Medulla oblongata (tissue), 1 donor: ENCODE results near the gene SH3BP2.

Experiments used
- DNase-seq: peaks from one replicate; pipeline ENCODE4 v3.0.0-alpha.2; 2015; ENCODE audit errors: extremely low spot score

SH3BP2 gene

GRCh38 chr4:2790583-2791517, 2.0 kb upstream of the SH3BP2 start:
- DNase-seq = no peak

- DNase-seq = no peak
These were observed 1.1 kb upstream of the SH3BP2 start for GRCh38 chr4:2791518-2792395.

GRCh38 chr4:2792396-2792710, 532 bp upstream of the SH3BP2 start:
- DNase-seq = no peak

- DNase-seq = no peak
These were observed 951 bp downstream of the SH3BP2 start for GRCh38 chr4:2793586-2794485.

GRCh38 chr4:2794486-2795299, 1.8 kb downstream of the SH3BP2 start:
- DNase-seq = peak; percentile 70

GRCh38 chr4:2795300-2795892, 2.5 kb downstream of the SH3BP2 start:
- DNase-seq = no peak

- no peak for DNase-seq
These were observed 3.3 kb downstream of the SH3BP2 start for GRCh38 chr4:2795893-2796848.

- DNase-seq = no peak
These were observed 4.1 kb downstream of the SH3BP2 start for GRCh38 chr4:2796849-2797544.

GRCh38 chr4:2797545-2798305, 4.8 kb downstream of the SH3BP2 start:
- DNase-seq = no peak

- peak; percentile 78 for DNase-seq
These were observed 5.7 kb downstream of the SH3BP2 start for GRCh38 chr4:2798399-2799223.

GRCh38 chr4:2799224-2799911, 6.5 kb downstream of the SH3BP2 start:
- DNase-seq = no peak

- DNase-seq = peak; percentile 53
These were observed 7.2 kb downstream of the SH3BP2 start for GRCh38 chr4:2799971-2800690.

GRCh38 chr4:2800691-2801596, 8.1 kb downstream of the SH3BP2 start:
- peak; percentile 90 for DNase-seq
